Prostate gland (tissue), 2 donors: ENCODE data around the gene NHS. TPM values are rescaled to one million over a fixed set of nuclear protein-coding genes. Genes with fewer than 3 reads are reported as not detected.

Source experiments
- DNase-seq: peaks from one replicate; pipeline ENCODE4 v3.0.0-alpha.2; 2019; ENCODE audit warnings: low spot score
- H3K27ac ChIP-seq, 2 donors: fragments of 200-600 bp; sonication (generic); 2 replicates each; pipeline ENCODE4 v1.5.1; 2017 to 2019
- H3K27me3 ChIP-seq: fragments of 200-600 bp; sonication (generic); replicated peaks from 2 replicates; pipeline ENCODE4 v1.5.1; 2019; ENCODE audit not compliant: insufficient read depth
- H3K36me3 ChIP-seq, 2 donors: fragments of 200-600 bp; sonication (generic); 1 replicate in 1 of 2; 2 replicates in 1 of 2; pipeline versions ENCODE4 v1.5.1 to v1.8.1; 2017 to 2019
- H3K4me1 ChIP-seq: fragments of 200-600 bp; sonication (generic); replicated peaks from 2 replicates; pipeline ENCODE4 v1.5.1; 2019
- H3K4me3 ChIP-seq, 2 donors: fragments of 200-600 bp; sonication (generic); 2 replicates each; pipeline ENCODE4 v1.5.1; 2017 to 2019
- H3K9me3 ChIP-seq: fragments of 200-600 bp; sonication (generic); 2 replicates; pipeline ENCODE4 v1.5.1; 2017
- POLR2A ChIP-seq: fragments of 450-650 bp; IDR thresholded peaks from one replicate; pipeline ENCODE4 v1.6.1; 2016; ENCODE audit warnings: antibody characterized with exemption, mild to moderate bottlenecking
- POLR2AphosphoS5 ChIP-seq: sonication (generic); formaldehyde crosslinking; IDR thresholded peaks from one replicate; pipeline ENCODE4 v1.6.1; 2017; ENCODE audit warnings: antibody characterized with exemption
- WGBS: methylation state at CpG from one replicate; pipeline ENCODE4 v1.1.5; 2018; 5-methylcytosine and 5-hydroxymethylcytosine counted together
- intact Hi-C: fragments of 100-400 bp; cut with DNase I; formaldehyde crosslinking; loops from one replicate; pipeline ENCODE4 v1.14.2; 2022
- total RNA-seq, 2 donors: library from RNA; depleted of rRNA; stranded (reverse); fragments of >200 nt; gene quantifications; one replicate each; pipeline ENCODE4 v1.1.0, GENCODE V29; 2016
- TF ChIP-seq, protein P1 (sequence below), 4 experiments: fragments of 200-600 bp in 2 of 4; fragments of 450-650 bp in 2 of 4; sonication (generic) in 2 of 4; IDR thresholded peaks; 1 replicate in 3 of 4; 2 replicates in 1 of 4; pipeline ENCODE4 v1.5.1; 2016 to 2019; ENCODE audit warnings: antibody characterized with exemption in 4 of 4, mild to moderate bottlenecking in 2 of 4, moderate library complexity in 2 of 4

The NHS gene
- total RNA-seq, 2 donors from 2014 or later = 4.8 to 17.7 TPM

- intact Hi-C loops = no loop called here
These were observed 295.9 kb downstream of the NHS start for GRCh38 chrX:17670874-17671273.

DNA sequence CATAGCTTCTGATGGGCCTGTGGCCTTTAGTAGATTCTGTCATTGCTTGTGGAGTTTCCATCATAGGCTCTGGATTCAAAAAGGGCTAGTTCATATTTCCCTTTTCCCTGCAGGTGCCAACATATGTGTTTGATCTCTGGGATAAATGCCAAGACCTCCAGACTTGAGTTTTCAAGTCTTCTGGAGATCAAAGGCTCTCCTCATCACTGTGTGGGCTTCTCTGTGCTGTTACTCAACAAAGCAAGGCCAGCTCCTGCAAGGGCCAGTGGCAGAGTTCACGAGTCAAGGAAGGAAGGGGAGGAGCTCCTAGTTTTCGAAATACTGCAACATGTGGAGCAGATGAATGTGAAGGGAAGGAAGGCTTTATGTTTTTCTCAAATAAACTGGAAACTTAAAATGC lies 299.6 kb downstream of the NHS start:
- no peak for DNase-seq
- WGBS = 18% methylated on average over 2 of the region's 2 CpGs
- Histone ChIP-seq H3K27me3 (no peaks in the 10 kb centered on the region), H3K4me3 (no peak overlapping the region), H3K9me3 (no peaks in the 10 kb centered on the region), H3K36me3 (no peaks in the 10 kb centered on the region), H3K27ac (no peak overlapping the region), H3K4me1 (no peaks in the 10 kb centered on the region)
- TF ChIP-seq, protein P1, sequence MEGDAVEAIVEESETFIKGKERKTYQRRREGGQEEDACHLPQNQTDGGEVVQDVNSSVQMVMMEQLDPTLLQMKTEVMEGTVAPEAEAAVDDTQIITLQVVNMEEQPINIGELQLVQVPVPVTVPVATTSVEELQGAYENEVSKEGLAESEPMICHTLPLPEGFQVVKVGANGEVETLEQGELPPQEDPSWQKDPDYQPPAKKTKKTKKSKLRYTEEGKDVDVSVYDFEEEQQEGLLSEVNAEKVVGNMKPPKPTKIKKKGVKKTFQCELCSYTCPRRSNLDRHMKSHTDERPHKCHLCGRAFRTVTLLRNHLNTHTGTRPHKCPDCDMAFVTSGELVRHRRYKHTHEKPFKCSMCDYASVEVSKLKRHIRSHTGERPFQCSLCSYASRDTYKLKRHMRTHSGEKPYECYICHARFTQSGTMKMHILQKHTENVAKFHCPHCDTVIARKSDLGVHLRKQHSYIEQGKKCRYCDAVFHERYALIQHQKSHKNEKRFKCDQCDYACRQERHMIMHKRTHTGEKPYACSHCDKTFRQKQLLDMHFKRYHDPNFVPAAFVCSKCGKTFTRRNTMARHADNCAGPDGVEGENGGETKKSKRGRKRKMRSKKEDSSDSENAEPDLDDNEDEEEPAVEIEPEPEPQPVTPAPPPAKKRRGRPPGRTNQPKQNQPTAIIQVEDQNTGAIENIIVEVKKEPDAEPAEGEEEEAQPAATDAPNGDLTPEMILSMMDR (IDR thresholded peaks at IDR 0.05) = no peak
- TF ChIP-seq POLR2A = no peak
- TF ChIP-seq POLR2AphosphoS5 = no peak
- intact Hi-C loops = no loop called here

More at GRCh38 chrX:17670874-17671273, 295.9 kb downstream of the NHS start:
- DNase-seq = no peak
- H3K4me3 ChIP-seq = no peak overlapping the region
- no peak overlapping the region for H3K27ac ChIP-seq
- WGBS = 56% methylated on average over 3 of the region's 3 CpGs
- H3K9me3 ChIP-seq = no peaks in the 10 kb centered on the region
- H3K36me3 ChIP-seq = no peaks in the 10 kb centered on the region
- no peaks in the 10 kb centered on the region for H3K27me3 ChIP-seq
- no peaks in the 10 kb centered on the region for H3K4me1 ChIP-seq
- TF ChIP-seq, protein P1 (IDR thresholded peaks at IDR 0.05) = no peak
- no peak for TF ChIP-seq POLR2AphosphoS5
- TF ChIP-seq POLR2A = no peak

DNA sequence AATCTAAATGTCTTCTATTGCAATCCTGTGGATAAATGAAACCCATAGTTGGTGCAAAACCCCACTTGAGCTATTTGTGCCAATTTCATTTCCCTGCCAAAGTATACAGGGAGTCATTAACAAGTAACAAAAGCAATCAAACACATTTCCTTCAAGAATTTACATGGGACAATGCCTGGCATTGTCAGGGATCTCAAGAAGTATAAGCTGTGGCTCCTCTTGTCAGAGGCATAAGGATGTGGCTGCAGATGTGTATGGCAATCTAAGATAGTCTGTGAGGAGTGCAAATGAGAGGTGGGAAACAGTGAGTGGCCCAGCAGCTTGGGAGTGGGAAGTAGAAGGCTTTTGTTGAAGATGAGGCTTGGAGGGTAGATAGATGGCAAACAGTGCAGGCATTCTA lies 304.3 kb downstream of the NHS start:
- Histone ChIP-seq H3K36me3 (no peaks in the 10 kb centered on the region), H3K27ac (no peak overlapping the region), H3K9me3 (no peaks in the 10 kb centered on the region), H3K4me3 (no peak overlapping the region), H3K4me1 (no peaks in the 10 kb centered on the region), H3K27me3 (no peaks in the 10 kb centered on the region)
- no peak for DNase-seq
- intact Hi-C loops = no loop called here
- TF ChIP-seq POLR2AphosphoS5 (no peak), POLR2A (no peak)
- TF ChIP-seq, protein P1 (IDR thresholded peaks at IDR 0.05) = no peak

- H3K4me3 ChIP-seq = no peak overlapping the region
- H3K4me1 ChIP-seq = no peaks in the 10 kb centered on the region
- no peaks in the 10 kb centered on the region for H3K27me3 ChIP-seq
- 45% methylated on average over 2 of the region's 2 CpGs for WGBS
- no peak for TF ChIP-seq POLR2A
- TF ChIP-seq POLR2AphosphoS5 = no peak
- TF ChIP-seq, protein P1 (IDR thresholded peaks at IDR 0.05) = no peak
- no peak overlapping the region for H3K27ac ChIP-seq
- no peaks in the 10 kb centered on the region for H3K36me3 ChIP-seq
- intact Hi-C loops = no loop called here
- no peak for DNase-seq
- H3K9me3 ChIP-seq = no peaks in the 10 kb centered on the region
These were observed 304.8 kb downstream of the NHS start for GRCh38 chrX:17679820-17680219.

- Histone ChIP-seq H3K4me3 (no peak overlapping the region), H3K4me1 (no peaks in the 10 kb centered on the region), H3K9me3 (no peaks in the 10 kb centered on the region), H3K36me3 (no peaks in the 10 kb centered on the region), H3K27ac (no peak overlapping the region), H3K27me3 (no peaks in the 10 kb centered on the region)
- TF ChIP-seq POLR2AphosphoS5 = no peak
- TF ChIP-seq, protein P1 (IDR thresholded peaks at IDR 0.05) = no peak
- no peak for TF ChIP-seq POLR2A
- intact Hi-C loops = no loop called here
- 75% methylated on average over 1 of the region's 1 CpG for WGBS
- no peak for DNase-seq
These were observed 305.9 kb downstream of the NHS start for GRCh38 chrX:17680732-17681413.
